Measurements from ENCODE around the gene DYNLL1.
A peak's percentile ranks its signal among the peaks of the same experiment; 100 is the strongest.

DYNLL1 gene

DNA sequence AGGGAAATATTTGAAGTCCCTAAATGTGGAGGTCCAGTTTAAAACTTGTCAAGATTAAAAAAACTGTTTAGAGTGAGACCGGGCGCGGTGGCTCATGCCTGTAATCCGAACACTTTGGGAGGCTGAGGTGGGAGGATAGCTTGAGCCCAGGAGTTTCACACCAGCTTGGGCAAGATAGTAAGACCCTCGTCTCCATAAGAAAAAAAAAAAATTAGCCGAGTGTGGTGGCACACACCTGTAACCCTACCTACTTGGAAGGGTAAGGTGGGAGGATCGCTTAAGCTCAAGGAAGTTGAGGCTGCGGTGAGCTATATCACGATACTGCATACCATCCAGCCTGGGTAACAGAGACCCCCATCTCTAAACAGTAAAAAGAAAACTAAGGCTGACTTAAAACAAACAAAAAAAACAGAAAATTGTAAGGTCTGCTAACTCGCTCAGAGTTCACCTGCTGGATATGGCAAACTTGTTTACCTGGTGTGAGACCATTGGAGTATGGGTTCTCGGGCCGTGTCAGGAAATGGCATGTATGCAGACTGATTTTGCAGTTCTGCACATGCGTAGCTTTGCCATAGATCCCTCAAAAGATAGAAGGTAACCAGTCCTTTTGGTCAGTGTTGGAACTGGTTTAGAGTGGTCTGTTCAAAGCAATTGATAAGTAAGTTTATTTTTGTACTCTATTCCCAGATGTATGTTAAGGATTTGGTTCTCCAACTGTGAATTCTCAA is 40.3 kb downstream of the DYNLL1 start:
- no peak overlapping the region for H3K27ac ChIP-seq
- DNase-seq (ENCODE audit: low read depth, low spot score) = no peak
- peak overlapping the region; percentile 78 for H3K4me3 ChIP-seq

DNA sequence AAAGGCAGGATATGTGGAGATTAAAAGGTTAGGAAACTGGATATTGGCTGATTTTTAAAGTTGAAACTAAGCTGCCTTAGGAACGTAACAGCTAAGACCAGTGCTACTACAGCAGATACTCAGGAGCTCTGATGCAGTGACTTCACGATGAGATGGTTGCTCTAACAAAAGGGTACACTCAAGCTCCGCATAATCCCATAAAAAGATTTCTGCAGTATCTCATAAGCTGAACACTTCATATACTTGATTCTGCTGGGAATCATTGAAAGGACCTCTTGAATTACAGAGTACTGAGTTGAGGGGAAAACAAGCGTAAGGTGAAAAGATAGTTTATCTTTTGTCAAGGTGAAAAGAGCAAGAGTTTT is 41.9 kb downstream of the DYNLL1 start:
- Histone ChIP-seq H3K4me3 (peak overlapping the region; percentile 78), H3K9me3 (ENCODE audit: low read depth, low read length) (no peaks in the 10 kb centered on the region), H3K27ac (peak overlapping the region; percentile 73), H3K36me3 (ENCODE audit: insufficient read depth, low read length) (peaks cover 46% of the 10 kb centered on the region), H3K9ac (ENCODE audit: insufficient read length) (peak overlapping the region; percentile 22)
- TF ChIP-seq FOXP2 (optimal IDR thresholded peaks at IDR 0.05; ENCODE audit: control extremely low read depth, extremely low read length, insufficient read depth) (no peak), EZH2 (IDR thresholded peaks at IDR 0.05) (no peak), POLR2AphosphoS5 (IDR thresholded peaks at IDR 0.05; ENCODE audit: borderline replicate concordance, low read depth, low read length) (no peak)
- DNase-seq (ENCODE audit: low read depth, low spot score) = no peak

More for the DNA sequence above, 40.3 kb downstream of the DYNLL1 start:
- TF ChIP-seq EZH2 (IDR thresholded peaks at IDR 0.05) = no peak
- no peak for TF ChIP-seq POLR2AphosphoS5 (IDR thresholded peaks at IDR 0.05; ENCODE audit: borderline replicate concordance, low read depth, low read length)
- TF ChIP-seq FOXP2 (optimal IDR thresholded peaks at IDR 0.05; ENCODE audit: control extremely low read depth, extremely low read length, insufficient read depth) = no peak
- H3K36me3 ChIP-seq (ENCODE audit: insufficient read depth, low read length) = peaks cover 38% of the 10 kb centered on the region
- peak overlapping the region; percentile 91 for H3K9ac ChIP-seq (ENCODE audit: insufficient read length)
- H3K9me3 ChIP-seq (ENCODE audit: low read depth, low read length) = no peaks in the 10 kb centered on the region

DNA sequence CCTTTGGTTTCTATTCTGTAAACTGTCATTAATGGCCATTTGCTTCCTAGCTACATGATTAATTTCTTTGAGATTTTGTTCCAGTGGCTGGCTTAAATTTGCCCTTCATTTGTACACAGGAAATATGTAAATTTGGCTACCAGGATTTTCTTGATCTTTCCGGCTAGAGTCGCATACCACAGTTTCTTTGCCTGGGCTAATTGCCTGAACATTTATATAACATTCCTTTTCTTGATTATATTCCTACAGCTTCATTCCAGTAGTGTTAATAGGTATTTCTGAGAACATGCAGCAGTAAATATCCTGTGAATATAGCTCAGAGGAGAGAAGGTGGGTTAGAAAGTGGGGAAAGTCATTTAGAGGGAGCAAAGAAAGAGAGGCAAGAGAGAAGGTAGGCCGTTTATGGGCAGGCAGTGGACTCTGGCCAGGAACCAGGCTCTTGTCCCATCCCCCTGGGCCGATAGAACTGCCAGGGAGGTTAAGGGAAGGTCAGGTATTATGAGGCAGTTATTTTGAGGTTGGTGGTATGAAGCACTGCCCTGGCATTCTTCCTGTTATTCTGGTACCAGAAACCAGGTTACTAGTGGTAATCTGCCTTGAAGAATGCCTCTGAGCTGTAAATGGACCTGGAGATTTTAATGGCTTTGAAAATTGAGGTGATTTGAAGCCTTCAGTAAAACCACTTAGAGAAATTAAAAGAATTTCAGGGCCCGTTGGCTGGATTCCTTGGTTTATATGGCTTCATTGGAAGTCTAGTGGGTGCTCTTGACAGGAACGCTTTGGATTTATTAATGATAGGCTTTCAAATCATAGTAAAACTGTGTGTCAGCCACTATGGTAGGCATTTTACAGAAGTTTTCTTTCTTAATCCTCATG is 42.6 kb downstream of the DYNLL1 start:
- Histone ChIP-seq H3K9me3 (ENCODE audit: low read depth, low read length) (no peaks in the 10 kb centered on the region), H3K4me3 (peak overlapping the region; percentile 78), H3K27ac (peak overlapping the region; percentile 73), H3K36me3 (ENCODE audit: insufficient read depth, low read length) (peaks cover 49% of the 10 kb centered on the region), H3K9ac (ENCODE audit: insufficient read length) (peak overlapping the region; percentile 52)
- DNase-seq (ENCODE audit: low read depth, low spot score) = no peak
- TF ChIP-seq POLR2AphosphoS5 (IDR thresholded peaks at IDR 0.05; ENCODE audit: borderline replicate concordance, low read depth, low read length) (no peak), EZH2 (IDR thresholded peaks at IDR 0.05) (no peak), FOXP2 (optimal IDR thresholded peaks at IDR 0.05; ENCODE audit: control extremely low read depth, extremely low read length, insufficient read depth) (no peak)

DNA sequence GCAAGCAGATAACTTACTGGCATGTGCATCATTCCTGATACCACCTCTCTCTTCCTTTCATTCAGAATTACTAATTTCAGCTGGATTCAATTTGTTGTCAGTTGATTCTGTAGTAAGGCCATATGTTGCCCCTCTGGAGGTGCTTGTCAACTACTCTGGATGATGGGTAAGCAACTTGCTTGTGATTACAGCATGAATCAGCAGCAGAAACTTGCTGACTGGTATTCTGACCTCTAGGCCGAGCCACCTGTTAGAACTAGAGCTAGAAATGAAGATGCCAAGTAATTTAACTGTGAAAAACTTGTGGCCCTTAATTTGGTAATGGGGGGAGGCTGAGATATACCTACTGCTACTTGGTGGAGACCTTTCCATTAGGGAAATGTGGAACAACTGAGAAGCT is 43.4 kb downstream of the DYNLL1 start:
- Histone ChIP-seq H3K36me3 (ENCODE audit: insufficient read depth, low read length) (peaks cover 49% of the 10 kb centered on the region), H3K9me3 (ENCODE audit: low read depth, low read length) (no peaks in the 10 kb centered on the region), H3K9ac (ENCODE audit: insufficient read length) (no peak overlapping the region), H3K4me3 (no peak overlapping the region), H3K27ac (no peak overlapping the region)
- no peak for DNase-seq (ENCODE audit: low read depth, low spot score)
- no peak for TF ChIP-seq FOXP2 (optimal IDR thresholded peaks at IDR 0.05; ENCODE audit: control extremely low read depth, extremely low read length, insufficient read depth)
- TF ChIP-seq POLR2AphosphoS5 (IDR thresholded peaks at IDR 0.05; ENCODE audit: borderline replicate concordance, low read depth, low read length) = no peak
- no peak for TF ChIP-seq EZH2 (IDR thresholded peaks at IDR 0.05)

DNA sequence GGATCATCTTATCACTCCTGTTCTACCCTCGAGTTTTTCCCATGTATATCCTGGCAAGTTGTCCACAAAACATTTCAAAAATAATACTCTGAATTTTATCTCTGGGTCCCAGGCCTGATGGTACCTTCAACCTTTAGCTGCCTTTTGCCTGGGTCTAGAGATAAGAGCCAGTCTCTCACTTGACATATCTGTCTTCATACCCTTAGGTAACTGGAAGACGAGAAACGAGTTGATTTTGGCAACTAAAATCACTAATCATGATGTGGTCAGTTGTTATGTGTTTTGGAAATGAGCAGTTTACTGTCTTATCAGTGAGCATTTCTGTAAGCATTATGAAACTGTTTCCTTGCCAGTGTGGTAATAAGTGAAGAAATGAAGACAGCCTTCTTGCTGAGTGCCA is 44.5 kb downstream of the DYNLL1 start:
- H3K9ac ChIP-seq (ENCODE audit: insufficient read length) = no peak overlapping the region
- DNase-seq (ENCODE audit: low read depth, low spot score) = no peak
- no peak overlapping the region for H3K4me3 ChIP-seq
- H3K9me3 ChIP-seq (ENCODE audit: low read depth, low read length) = no peaks in the 10 kb centered on the region
- 0 out of 2 replicates have a peak overlapping the region, but pooled peaks have one; percentile 16 for H3K27ac ChIP-seq
- TF ChIP-seq POLR2AphosphoS5 (IDR thresholded peaks at IDR 0.05; ENCODE audit: borderline replicate concordance, low read depth, low read length) (no peak), FOXP2 (optimal IDR thresholded peaks at IDR 0.05; ENCODE audit: control extremely low read depth, extremely low read length, insufficient read depth) (no peak)
- H3K36me3 ChIP-seq (ENCODE audit: insufficient read depth, low read length) = peaks cover 49% of the 10 kb centered on the region

DNA sequence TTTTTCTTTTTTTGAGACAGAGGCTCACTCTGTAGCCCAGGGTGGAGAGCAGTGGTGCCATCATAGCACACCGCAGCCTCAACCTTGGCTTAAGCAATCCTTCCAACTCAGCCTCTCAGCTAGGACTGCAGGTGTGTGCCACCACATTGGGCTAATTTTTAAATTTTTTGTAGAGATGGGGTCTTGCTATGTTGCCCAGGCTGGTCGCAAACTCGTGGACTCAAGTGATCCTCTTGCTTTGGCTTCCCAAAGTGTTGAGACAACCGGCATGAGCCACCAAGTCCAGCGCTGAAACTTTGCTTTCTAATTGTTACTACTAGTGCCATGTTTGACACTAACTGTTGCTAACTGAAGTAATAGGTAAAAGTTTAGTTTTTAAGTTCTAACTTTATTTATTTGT is 46.3 kb downstream of the DYNLL1 start:
- DNase-seq (ENCODE audit: low read depth, low spot score) = no peak
- no peak overlapping the region for H3K27ac ChIP-seq
- H3K9me3 ChIP-seq (ENCODE audit: low read depth, low read length) = no peaks in the 10 kb centered on the region
- H3K9ac ChIP-seq (ENCODE audit: insufficient read length) = no peak overlapping the region
- TF ChIP-seq POLR2AphosphoS5 (IDR thresholded peaks at IDR 0.05; ENCODE audit: borderline replicate concordance, low read depth, low read length) (no peak), FOXP2 (optimal IDR thresholded peaks at IDR 0.05; ENCODE audit: control extremely low read depth, extremely low read length, insufficient read depth) (no peak), EZH2 (IDR thresholded peaks at IDR 0.05) (no peak)
- H3K4me3 ChIP-seq = no peak overlapping the region
- peaks cover 50% of the 10 kb centered on the region for H3K36me3 ChIP-seq (ENCODE audit: insufficient read depth, low read length)

DNA sequence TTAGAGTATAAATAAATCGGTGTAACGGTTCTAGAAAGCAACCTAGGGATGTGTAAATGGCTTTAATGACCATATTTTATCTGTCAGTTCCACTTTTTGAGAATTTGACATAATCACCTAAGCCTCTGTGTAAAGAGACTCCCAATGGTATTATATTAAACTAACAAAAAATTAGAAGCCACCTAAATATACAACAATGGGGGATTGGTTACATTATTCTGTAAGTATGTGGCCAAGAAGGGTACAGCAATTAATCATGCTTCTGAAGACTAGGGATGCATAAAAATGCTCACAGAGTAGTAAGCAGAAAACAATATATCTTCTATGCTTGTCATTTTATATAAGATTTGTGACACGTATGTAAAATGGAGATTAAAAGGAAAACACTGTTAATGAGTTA is 48.8 kb downstream of the DYNLL1 start:
- TF ChIP-seq EZH2 (IDR thresholded peaks at IDR 0.05) = no peak
- no peak for DNase-seq (ENCODE audit: low read depth, low spot score)
- no peak overlapping the region for H3K9ac ChIP-seq (ENCODE audit: insufficient read length)
- no peak overlapping the region for H3K27ac ChIP-seq
- no peaks in the 10 kb centered on the region for H3K9me3 ChIP-seq (ENCODE audit: low read depth, low read length)
- H3K36me3 ChIP-seq (ENCODE audit: insufficient read depth, low read length) = peaks cover 52% of the 10 kb centered on the region
- no peak overlapping the region for H3K4me3 ChIP-seq

DNA sequence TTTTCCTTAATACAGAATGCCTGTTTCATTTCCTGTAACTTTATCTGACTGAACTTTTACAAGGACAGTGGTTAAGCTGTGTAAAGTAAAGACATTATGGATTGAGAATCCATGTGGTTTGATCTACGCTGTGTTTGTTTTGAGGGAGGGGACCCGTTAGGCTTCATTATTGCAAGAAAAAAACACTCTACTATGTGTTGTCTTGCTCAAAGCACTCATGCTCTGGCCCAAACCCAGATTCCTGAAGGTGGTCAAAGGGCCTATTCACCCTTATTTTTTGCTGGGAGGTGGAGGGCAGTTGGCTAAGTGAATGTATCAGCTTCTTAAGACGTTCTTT is 50.1 kb downstream of the DYNLL1 start:
- Histone ChIP-seq H3K9me3 (ENCODE audit: low read depth, low read length) (no peaks in the 10 kb centered on the region), H3K4me3 (no peak overlapping the region), H3K36me3 (ENCODE audit: insufficient read depth, low read length) (peaks cover 52% of the 10 kb centered on the region), H3K9ac (ENCODE audit: insufficient read length) (no peak overlapping the region), H3K27ac (no peak overlapping the region)
- no peak for DNase-seq (ENCODE audit: low read depth, low spot score)
- TF ChIP-seq EZH2 (IDR thresholded peaks at IDR 0.05) = no peak
- TF ChIP-seq POLR2AphosphoS5 (IDR thresholded peaks at IDR 0.05; ENCODE audit: borderline replicate concordance, low read depth, low read length) = no peak
- TF ChIP-seq FOXP2 (optimal IDR thresholded peaks at IDR 0.05; ENCODE audit: control extremely low read depth, extremely low read length, insufficient read depth) = no peak

All from SK-N-MC (cell line).